Activated CD4-positive, alpha-beta T cell treated with anti-CD3 and anti-CD28 coated beads, Interleukin-2, amount 50 U/mL, for 16 hours (primary cell): Measurements from ENCODE around the gene GUK1.
A peak's percentile ranks its signal among the peaks of the same experiment; 100 is the strongest.
"Not testable (repeated sequence)": the region's sequence is repeated elsewhere in the genome, so short reads cannot be mapped to it uniquely, and the experiment has no call there.

ENCODE experiments used
- DNase-seq: peaks from one replicate; pipeline ENCODE4 v3.0.0-alpha.2; 2020

The GUK1 gene

DNA sequence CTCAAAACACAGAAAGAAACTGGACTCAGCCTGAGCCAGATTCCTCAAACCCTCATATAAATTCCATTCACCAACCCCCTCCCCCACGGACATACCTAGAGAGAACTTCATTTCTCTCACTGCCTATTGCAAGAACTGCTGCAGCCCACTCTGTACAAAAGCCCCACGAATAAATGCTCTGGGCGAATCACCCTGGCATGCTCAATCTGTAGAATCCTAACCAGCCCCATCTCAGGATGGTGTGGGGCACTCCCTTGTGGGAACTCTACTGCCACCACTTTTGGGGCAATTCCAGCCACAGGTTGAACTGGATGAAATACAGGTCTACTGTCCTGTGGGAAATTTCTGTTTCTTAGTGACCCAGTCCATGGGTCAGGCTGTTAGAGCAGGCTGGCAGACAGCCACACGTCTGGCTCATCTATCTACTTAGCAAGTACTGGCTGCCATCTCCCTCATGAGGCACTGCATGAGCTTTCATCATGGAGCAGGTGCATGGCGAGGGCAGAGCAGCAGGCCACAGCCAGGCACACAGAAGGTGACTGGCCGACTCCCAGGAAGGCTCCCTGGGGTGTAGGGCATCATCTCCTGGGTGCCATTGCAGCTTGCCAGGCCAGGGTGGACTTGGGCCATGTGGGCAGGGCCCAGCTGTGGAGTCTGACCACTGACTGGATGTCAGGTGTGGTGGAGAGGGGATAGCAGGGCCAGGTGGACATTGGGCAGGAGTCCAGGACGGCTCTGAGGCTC is 35.4 kb upstream of the GUK1 start:
- no peak for DNase-seq

DNA sequence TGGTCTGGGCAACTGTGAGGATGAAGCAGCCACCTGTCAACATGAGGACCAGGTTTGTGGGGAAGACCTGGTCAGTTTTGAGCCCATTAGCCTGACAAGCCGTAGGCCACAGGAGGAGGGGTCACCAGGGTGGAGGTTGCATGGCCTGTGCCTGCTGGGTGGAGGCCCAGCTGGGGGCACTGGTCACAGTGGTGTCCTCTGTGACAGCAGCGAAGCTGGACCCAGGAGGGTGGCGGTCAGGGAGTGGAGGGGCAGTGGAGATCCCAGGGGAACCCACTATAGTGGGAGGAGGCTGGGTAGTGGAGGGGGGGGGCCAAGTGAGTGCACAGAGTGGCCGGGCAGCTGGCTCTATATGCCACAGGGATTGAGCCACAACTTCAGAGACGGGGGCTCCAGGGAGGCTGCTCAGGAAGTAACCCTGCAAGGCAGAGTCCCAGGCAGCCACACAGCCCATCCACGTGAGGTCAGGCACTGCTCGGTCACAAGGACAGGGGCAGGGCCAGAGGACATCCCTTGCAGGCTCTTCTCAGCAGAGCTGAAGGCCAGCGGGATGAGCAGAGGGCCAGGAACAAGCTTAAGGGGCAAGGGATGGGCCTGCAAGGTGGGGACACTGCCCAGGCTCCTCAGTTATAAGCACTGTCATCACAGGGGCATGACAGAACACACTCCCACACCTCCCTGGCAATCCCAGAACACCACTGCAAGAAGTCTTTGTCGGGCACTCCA is 34.6 kb upstream of the GUK1 start:
- no peak for DNase-seq

DNA sequence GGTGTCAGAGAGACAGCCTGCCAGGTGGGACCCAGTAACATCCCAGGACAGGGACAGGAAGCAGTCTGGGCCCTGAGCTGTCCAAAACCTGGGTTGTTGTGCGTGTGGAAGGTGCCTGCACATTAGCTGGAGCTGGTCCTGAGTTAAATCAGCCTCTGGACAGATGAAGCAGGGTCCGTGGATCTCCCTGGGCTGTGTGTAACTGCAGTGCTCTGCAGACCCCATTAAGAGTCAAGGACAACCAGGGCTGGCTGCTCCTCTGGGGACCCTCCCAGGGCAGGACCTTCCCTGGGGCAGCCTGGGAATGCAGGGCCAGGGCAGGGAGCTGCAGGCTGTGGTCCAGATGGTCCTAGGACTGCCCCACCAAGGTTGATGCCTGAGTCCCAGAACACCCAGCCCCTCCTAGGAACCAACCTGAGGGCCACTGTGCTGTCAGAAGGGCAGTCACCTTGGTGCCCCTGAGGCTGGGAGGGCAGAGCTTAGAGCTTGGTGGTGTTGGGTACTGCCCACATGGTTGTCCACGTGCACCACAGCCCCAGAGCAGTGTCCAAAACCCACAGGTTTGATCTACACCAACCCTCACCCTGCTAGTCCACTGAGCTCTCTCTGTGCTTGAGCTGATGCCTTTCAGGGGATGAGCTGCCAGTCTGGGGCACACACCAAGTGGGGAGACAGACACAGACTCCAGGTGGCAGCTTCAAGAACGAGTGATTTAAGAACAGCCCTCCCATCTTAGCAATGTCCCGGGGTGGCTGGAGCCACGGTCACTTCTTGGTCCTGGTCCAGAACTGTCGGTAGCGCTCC is 33.9 kb upstream of the GUK1 start:
- no peak for DNase-seq

DNA sequence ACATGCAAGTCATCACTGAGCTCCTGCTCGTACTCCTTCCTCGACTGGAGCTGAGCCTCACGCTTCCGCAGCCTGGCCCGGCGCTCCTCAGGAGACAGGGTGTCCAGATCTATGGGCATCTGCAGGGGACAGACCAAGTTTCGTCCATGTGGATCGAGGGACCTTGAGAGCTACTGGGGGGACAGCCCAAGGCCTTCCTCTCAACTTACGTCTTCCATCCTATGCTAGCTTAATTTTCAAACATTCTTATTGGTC is 33.4 kb upstream of the GUK1 start:
- DNase-seq, result no peak

DNA sequence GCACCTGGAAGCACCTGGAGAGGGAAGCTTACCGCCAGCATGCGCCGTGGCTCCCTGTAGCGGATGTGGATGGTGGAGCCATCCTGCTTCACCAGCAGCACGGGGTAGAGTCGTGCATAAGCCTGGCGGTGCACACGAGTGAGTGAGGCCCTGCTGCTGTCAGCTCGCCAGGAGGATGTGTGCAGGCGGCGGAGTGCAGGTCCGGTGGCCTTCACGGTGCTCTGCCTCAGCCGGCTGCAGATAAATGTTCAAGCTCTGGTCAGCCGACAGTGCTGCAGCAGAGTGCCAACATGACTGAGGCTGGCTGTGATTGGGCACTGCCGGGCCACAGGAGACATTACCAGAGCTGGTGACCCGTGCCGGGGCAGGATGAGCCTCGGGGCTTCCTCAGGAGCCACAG is 32.4 kb upstream of the GUK1 start:
- no peak for DNase-seq

DNA sequence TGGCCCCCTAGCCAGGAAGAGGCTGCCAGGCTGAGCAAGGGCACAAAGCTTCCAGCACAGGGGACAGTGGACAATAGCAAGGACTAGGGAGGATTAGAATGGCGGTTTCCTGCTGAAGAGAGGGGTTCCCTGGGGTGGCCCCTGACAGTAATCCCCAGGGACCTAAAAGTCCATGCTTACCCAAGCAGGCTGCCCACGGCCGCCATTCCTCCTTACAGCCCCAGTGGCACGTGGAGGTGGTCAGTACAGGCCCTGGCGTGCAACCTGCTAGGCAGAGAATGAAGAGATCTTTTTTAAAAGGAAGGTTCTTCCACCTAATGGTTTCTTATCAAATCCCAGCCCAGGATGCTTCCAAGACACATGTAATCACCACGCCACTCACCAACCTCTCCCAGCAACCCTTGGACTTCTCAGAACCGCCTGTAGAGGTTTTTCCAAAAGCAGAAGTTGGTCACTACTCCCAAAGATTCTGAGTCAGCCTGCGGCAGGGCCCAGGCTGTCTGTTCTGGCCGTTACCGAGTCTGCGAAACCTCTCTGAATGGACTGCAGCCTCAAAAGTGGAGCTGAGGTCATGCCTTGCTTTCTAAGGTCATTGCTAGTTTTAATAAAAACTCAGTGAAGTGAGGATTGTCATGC is 31.9 kb upstream of the GUK1 start:
- DNase-seq, result no peak

DNA sequence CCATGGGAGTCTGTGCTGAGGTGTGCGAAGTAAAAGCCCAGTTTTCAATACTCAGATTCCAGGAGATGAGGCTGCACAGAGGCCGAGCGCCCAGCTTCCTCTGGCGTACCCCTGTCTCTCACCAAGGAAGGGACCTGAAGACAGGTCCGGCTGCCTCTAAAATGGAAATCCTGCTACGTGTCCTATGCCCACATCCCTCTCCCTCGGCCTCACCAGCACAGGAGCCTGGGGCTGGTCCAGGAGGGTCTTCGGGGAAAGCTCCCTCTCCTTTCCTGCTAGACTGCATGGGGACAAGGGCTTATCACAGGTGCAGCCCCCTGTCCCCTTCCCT is 31.4 kb upstream of the GUK1 start:
- DNase-seq, result no peak

DNA sequence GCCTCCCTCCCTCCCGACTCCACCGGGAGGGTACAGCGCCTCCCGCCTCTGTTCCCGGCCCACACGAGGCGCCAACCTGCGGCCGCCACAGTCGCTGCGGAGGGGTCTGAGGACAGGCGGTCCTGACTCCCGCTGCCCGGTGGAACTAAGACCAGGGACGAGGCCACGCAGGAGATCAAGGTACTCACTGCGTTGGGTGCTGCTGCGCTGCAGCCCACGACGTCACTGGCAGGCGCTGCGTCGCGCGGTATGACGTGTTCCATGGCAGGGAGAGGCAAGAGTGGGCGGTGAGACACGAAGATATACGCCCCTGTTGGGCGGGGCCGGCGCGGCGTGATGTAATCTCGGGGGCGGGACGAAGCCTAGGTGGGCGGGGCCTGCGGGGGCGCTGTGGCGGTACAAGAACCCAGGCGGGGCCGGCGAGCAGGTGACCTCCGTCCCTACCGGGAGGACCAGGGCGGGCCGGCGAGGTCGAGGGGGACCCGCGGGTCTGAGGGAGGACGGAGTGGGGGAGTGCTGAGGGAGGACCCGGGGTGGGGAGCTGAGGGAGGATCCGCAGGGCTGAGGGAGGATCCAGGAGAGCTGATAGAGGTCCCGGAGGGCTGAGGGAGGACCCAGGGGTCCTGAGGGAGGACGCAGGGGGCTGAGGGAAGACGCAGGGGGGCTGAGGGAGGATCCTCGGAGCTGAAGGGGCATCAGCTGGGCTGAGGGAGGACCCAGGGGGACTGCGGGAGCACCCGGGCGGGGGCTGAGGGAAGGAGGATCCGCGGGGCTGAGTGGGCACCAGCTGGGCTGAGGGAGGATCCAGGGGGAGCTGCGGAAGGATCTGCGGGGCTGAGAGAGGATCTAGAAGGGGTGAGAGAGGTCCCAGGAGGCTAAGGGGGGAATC is 30.8 kb upstream of the GUK1 start, which contains the start of gene MRPL55:
Gene MRPL55, minus strand, starts transcription at position 227 of the 889 bp plus-strand sequence. CDS start 1,039 bp downstream, outside the sequence.
- peak; percentile 98 for DNase-seq

DNA sequence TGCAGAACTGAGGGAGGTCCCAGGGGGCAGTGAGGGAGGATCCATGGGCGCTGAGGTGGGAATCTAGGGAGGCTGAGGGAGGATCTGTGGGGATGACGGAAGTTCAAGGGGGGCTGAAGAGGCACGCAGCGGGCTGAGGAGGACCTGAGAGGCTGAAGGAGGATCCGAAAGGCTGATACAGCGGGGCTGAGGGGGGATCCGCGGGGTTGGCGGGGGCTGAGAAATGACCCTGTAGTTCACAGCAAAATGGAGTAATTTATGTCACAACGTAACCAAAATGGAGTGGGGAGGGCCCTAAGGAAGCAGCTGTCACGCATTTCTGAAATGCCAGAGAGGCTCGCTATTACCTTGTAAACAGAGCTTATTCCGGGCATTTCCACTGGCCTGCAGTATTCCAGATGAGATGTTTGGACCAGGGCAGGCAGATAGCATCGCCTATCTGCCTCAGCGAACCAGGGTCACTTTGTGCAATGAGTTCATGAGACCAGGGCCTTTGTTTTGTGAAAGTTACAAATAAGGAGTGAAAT is 30.1 kb upstream of the GUK1 start:
- DNase-seq, result no peak

DNA sequence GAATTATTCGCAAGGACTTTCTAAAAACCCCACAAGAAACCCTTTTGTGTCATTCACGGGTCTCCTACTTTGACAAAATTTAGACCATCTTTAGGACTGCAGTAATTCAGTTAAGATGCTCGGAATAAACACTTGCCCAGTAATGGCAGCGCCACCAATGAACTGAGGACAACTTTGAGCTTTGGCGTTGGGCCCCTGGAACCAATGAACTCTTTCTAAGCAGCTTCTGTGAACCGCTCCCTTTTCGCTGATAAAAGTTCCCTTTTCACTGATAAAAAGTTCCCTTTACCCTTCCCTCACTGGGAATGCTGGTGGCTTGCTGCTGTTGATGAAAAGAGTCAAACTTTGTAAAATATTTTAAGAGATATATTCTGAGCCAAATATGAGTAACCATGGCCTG is 29.5 kb upstream of the GUK1 start:
- DNase-seq, result no peak

DNA sequence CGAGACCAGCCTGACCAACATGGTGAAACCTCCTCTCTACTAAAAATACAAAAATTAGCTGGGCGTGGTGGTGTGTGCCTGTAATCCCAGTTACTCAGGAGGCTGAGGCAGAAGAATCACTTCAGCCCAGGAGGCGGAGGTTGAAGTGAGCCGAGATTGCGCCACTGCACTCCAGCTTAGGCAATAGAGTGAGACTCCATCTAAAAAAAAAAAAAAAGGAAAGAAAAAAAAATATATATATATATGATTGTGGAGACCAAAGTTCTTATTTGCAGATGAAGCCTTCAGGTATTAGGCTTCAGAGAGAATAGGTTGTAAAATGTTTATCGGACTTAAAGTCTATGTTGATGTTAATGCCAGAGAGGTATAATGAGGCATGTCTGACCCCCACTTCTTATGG is 28.8 kb upstream of the GUK1 start:
- not testable (repeated sequence) for DNase-seq

DNA sequence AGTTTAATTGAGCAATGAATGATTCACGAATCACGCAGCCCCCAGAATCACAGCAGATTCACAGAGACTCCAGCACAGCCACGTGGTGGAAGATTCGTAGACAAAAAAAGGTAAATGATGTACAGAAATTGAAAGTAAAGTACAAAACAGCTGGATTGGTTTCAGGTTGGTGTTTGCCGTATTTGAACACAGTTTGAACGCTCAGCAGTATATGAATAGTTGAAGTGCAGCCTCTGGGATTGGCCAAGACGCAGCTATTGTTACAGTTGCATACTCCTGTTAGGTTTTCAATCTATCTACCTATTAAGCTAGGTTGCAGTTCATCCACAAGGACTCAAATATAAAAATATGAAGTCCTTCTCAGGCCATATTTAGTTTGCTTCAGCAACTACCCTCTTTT is 27.9 kb upstream of the GUK1 start:
- no peak for DNase-seq

DNA sequence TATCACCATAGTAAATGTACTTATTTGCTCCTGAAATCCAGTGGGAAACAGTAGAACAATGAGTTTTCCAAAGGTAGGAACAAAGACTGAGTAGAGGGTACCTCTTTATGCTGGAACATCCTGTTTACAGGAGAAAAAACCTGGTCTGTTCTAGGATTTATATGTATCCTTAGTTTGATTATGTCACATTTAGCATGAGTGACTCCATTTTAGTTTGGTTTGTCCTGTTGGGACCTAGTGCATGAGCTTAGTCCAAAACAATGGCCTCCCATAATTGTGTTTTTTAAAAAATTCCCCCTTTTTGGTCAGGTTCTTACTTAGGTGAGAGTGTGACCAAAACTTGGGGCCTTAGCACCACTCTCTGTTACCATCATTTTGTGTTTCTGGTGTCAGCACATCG is 27.5 kb upstream of the GUK1 start:
- DNase-seq, result no peak

DNA sequence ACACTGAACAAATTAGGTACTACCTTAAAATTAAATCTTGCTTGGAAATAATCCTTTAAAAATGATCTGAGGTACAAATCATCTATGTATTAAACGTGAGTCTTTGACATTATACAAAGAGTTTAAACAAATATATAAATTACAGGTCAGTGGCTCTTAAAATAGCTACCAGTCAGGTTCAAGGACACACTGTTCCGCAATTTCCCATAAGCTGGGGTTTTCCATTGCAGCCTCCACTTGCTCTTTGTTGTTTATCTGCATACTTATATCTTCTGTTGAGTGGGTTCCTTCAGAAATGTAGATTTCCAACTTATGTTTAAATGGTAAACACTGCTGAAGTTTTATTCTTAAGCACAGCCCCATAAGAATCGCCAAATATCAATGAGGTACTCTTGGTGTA is 25.3 kb upstream of the GUK1 start:
- DNase-seq, result no peak

DNA sequence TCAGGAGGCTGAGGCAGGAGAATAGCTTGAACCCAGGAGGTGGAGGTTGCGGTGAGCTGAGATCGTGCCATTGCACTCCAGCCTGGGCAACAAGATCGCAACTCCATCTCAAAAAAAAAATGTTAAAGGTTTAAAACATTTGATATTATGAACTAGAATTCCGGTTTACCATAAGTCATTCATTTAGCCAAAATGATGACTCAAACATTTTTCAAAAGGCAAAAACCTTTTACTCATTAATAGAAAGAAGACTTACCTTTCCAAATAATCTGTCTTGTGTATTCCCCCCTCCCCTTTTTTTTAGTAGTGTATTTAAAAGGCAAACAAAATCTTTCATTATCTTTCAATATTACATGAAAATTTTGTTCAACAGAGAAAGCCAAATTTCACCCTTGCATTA is 22.7 kb upstream of the GUK1 start:
- DNase-seq, result no peak

DNA sequence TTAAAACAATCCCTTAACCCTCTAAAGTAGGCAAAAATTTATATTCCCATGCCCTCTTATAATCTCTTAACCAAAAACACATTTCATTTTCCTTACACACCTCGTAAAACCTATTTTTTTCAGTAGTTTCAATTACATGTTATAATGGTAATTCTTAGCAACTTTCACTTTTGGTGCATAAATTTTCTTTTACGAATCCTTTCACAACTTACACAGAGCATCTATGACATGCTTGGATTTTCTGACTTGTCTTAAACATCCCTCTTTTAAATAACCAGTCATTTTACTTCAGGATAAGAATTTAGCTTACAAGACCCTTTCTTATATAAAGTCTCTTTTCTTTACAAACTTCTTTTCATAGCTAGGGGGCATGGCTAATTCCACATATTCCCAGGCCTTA is 22.0 kb upstream of the GUK1 start:
- no peak for DNase-seq

DNA sequence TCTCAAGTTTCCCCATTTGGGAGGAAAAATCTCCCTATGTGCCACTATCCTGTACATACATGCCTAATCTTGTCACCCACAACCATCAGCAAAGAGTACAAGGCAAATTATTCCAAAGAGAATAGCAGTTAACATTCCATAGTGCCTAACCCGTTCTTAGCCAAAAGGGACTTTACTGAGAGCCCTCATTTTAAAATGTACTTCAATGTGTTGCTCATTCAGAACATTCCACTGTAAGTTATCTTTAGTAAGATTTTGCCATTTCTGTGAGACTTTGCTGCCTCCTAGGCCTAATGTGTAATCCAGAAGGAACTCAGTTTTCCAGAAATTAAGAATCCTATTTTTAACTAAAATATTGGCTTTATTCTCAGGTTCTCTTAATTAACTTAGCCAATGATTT is 19.7 kb upstream of the GUK1 start:
- DNase-seq, result no peak

DNA sequence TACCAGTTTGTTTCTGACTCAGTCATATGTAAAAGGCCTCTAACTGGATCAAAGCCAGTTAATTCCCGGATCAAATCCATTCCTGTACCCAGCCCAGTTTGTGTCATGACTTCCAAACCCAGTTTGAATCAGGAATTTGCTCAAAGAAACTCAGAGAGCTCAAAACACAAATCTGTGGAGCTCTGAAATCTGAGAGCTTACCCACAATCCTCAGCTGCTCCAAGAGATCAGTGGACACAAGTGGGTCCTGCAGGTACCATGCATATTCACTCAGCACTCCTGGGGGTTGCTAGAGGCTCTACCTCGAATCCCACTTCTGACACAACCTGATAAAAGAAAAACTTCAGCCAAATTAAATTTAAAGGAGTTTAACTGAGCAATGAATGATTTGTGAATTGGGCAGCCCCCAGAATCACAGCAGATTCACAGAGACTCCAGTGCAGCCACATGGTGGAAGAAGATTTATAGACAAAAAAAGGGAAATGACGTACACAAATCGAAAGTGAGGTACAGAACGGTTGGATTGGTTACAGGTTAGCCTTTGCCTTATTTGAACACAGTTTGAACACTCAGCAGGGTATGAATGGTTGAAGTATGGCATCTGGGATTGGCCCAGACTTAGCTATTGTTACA is 19.1 kb upstream of the GUK1 start:
- DNase-seq, result no peak

DNA sequence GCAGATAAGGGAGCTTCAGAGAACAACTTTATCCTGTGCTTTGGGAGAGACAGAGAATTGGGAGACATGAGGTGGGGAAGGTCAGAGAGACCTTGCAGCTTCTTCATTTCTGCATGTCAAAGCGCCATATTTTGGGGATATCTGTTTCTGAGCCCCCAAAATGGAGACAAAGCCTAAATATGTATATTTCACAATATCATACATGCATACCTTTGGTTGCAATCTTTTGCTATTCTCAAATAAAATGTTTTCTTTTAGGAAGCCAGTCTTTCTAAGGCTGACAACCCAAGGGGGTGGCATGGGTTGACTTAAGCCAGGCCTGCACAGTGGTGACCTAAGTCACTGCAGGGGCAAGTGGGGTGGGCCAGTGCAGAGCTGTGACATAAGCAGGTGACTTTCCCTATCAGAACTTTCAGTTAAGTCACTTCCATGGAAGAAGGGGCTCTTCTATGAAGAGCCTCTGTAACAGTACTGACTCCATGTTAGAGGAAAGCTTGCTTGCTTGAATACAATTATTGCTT is 17.1 kb upstream of the GUK1 start:
- DNase-seq, result no peak

DNA sequence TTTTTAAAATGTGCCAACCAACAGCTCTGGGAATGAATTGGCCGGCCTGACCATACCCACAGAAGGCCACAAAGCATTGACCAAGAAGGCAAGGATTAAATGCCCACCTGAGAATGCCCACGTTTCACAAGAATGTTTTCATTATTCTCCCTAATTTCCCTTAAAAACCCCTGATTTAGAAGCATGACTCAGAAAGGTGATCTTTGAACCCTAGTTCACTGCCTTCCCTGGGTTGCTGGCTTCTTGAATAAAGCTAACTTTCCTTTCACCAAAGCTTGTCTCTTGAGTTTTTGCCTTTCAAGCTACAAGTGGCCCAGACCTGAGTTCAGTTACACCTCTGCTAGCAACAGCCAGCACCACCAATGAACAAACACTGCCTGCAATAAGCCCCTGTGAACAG is 16.6 kb upstream of the GUK1 start:
- DNase-seq, result no peak

DNA sequence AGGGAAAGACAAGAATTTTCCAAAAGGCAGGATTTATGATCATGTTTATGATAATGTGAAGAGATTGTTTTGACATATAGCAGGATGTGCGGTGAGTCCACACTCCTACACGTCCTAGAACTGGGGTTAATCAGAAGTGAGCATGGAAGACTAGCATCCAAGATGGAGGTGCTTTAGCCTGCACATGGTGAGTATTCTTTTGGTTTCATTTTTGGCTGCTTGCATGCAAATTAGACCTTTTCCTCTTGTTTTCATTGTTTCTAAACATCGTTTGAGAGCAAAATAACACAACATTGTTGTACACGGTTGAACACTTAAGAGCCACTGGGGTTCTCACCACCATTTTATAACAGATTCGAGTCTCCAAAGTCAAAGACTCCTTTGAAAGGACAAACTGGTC is 14.9 kb upstream of the GUK1 start:
- no peak for DNase-seq

DNA sequence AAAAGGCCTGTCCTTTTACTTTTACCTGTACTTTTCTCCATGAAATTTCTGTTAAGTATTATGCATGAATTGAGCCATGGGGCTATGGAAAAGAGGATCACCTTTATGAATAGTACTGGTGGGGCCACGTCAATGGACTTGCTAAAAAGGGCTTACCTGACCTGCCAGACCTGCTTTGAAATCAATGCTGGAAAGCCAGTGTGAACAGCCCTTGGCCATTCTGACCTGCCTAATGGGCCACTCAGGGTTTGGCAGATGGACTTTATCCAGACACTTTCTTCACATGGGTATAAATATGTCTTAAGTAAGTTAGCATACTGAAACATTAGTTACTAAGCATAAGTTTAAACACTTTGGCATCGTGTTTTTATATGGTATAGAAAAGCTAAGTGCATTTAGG is 8.3 kb upstream of the GUK1 start:
- no peak for DNase-seq
